Stimulated activated naive CD8-positive, alpha-beta T cell treated with anti-CD3 and anti-CD28 coated beads, Interleukin-15, Interleukin-2, amounts not matched to agents 100 ng/mL and 50 ng/mL, for 24 hours (primary cell): ENCODE results near the gene FBLN2.

Experiments
- H3K27ac Mint-ChIP-seq: one replicate; pipeline ENCODE4 v1.8.0; 2021; ENCODE audit warnings: mild to moderate bottlenecking, mixed read lengths
- H3K27me3 Mint-ChIP-seq: one replicate; pipeline ENCODE4 v1.8.0; 2021; ENCODE audit warnings: mixed read lengths
- H3K36me3 Mint-ChIP-seq: one replicate; pipeline ENCODE4 v1.8.0; 2021; ENCODE audit warnings: low read depth, mixed read lengths
- H3K4me1 Mint-ChIP-seq: one replicate; pipeline ENCODE4 v1.8.0; 2021; ENCODE audit warnings: low read depth, mixed read lengths
- H3K4me3 Mint-ChIP-seq: one replicate; pipeline ENCODE4 v1.8.0; 2021; ENCODE audit warnings: mild to moderate bottlenecking, mixed read lengths
- H3K9me3 Mint-ChIP-seq: one replicate; pipeline ENCODE4 v1.8.0; 2021; ENCODE audit warnings: mixed read lengths

The FBLN2 gene

GRCh38 chr3:13569641-13570390, 20.9 kb downstream of the FBLN2 start:
- Mint-ChIP-seq H3K27ac (no peak overlapping the region), H3K36me3 (no peaks in the 10 kb centered on the region), H3K4me1 (peaks cover 12% of the 10 kb centered on the region), H3K9me3 (no peaks in the 10 kb centered on the region), H3K27me3 (no peaks in the 10 kb centered on the region), H3K4me3 (no peak overlapping the region)

- Mint-ChIP-seq H3K4me1 (peaks cover 15% of the 10 kb centered on the region), H3K27ac (no peak overlapping the region), H3K4me3 (no peak overlapping the region), H3K36me3 (no peaks in the 10 kb centered on the region), H3K9me3 (no peaks in the 10 kb centered on the region), H3K27me3 (no peaks in the 10 kb centered on the region)
Measured at GRCh38 chr3:13570391-13571194, 21.7 kb downstream of the FBLN2 start.

GRCh38 chr3:13571264-13571663, 22.3 kb downstream of the FBLN2 start:
- no peaks in the 10 kb centered on the region for H3K27me3 Mint-ChIP-seq
- peaks cover 18% of the 10 kb centered on the region for H3K4me1 Mint-ChIP-seq
- no peak overlapping the region for H3K4me3 Mint-ChIP-seq

GRCh38 chr3:13571831-13572750, 23.2 kb downstream of the FBLN2 start:
- H3K9me3 Mint-ChIP-seq: no peaks in the 10 kb centered on the region
- H3K4me1 Mint-ChIP-seq: peaks cover 18% of the 10 kb centered on the region
- H3K27me3 Mint-ChIP-seq: no peaks in the 10 kb centered on the region
- no peaks in the 10 kb centered on the region for H3K36me3 Mint-ChIP-seq
- H3K4me3 Mint-ChIP-seq: no peak overlapping the region
- H3K27ac Mint-ChIP-seq: no peak overlapping the region

More at GRCh38 chr3:13571264-13571663, 22.3 kb downstream of the FBLN2 start:
- Mint-ChIP-seq H3K36me3 (no peaks in the 10 kb centered on the region), H3K9me3 (no peaks in the 10 kb centered on the region), H3K27ac (no peak overlapping the region)

- Mint-ChIP-seq H3K4me3 (no peak overlapping the region), H3K36me3 (no peaks in the 10 kb centered on the region), H3K9me3 (no peaks in the 10 kb centered on the region), H3K4me1 (peaks cover 18% of the 10 kb centered on the region), H3K27ac (peak overlapping the region; percentile 15), H3K27me3 (no peaks in the 10 kb centered on the region)
Measured at GRCh38 chr3:13572926-13573623, 24.1 kb downstream of the FBLN2 start.

- H3K9me3 Mint-ChIP-seq: no peaks in the 10 kb centered on the region
- H3K36me3 Mint-ChIP-seq: no peaks in the 10 kb centered on the region
- peaks cover 18% of the 10 kb centered on the region for H3K4me1 Mint-ChIP-seq
- no peaks in the 10 kb centered on the region for H3K27me3 Mint-ChIP-seq
- H3K27ac Mint-ChIP-seq: peak overlapping the region; percentile 34
- no peak overlapping the region for H3K4me3 Mint-ChIP-seq
Measured at GRCh38 chr3:13574083-13574797, 25.3 kb downstream of the FBLN2 start.

- Mint-ChIP-seq H3K4me1 (peaks cover 18% of the 10 kb centered on the region), H3K4me3 (no peak overlapping the region), H3K27me3 (no peaks in the 10 kb centered on the region), H3K9me3 (no peaks in the 10 kb centered on the region), H3K36me3 (no peaks in the 10 kb centered on the region), H3K27ac (peak overlapping the region; percentile 34)
Measured at GRCh38 chr3:13574798-13575451, 26.0 kb downstream of the FBLN2 start.

GRCh38 chr3:13575459-13576061, 26.6 kb downstream of the FBLN2 start:
- no peak overlapping the region for H3K4me3 Mint-ChIP-seq
- peak overlapping the region; percentile 34 for H3K27ac Mint-ChIP-seq
- H3K36me3 Mint-ChIP-seq: no peaks in the 10 kb centered on the region
- H3K27me3 Mint-ChIP-seq: no peaks in the 10 kb centered on the region
- peaks cover 18% of the 10 kb centered on the region for H3K4me1 Mint-ChIP-seq
- no peaks in the 10 kb centered on the region for H3K9me3 Mint-ChIP-seq

GRCh38 chr3:13577181-13578121, 28.5 kb downstream of the FBLN2 start:
- Mint-ChIP-seq H3K4me3 (no peak overlapping the region), H3K9me3 (no peaks in the 10 kb centered on the region), H3K27me3 (no peaks in the 10 kb centered on the region), H3K36me3 (no peaks in the 10 kb centered on the region), H3K27ac (no peak overlapping the region), H3K4me1 (peaks cover 18% of the 10 kb centered on the region)

GRCh38 chr3:13578251-13578650, 29.3 kb downstream of the FBLN2 start:
- Mint-ChIP-seq H3K27me3 (no peaks in the 10 kb centered on the region), H3K9me3 (no peaks in the 10 kb centered on the region), H3K36me3 (no peaks in the 10 kb centered on the region), H3K27ac (no peak overlapping the region), H3K4me1 (peaks cover 14% of the 10 kb centered on the region), H3K4me3 (no peak overlapping the region)

GRCh38 chr3:13579063-13579462, 30.1 kb downstream of the FBLN2 start:
- no peaks in the 10 kb centered on the region for H3K27me3 Mint-ChIP-seq
- no peak overlapping the region for H3K4me3 Mint-ChIP-seq
- no peaks in the 10 kb centered on the region for H3K9me3 Mint-ChIP-seq
- H3K4me1 Mint-ChIP-seq: peaks cover 14% of the 10 kb centered on the region
- H3K27ac Mint-ChIP-seq: no peak overlapping the region
- H3K36me3 Mint-ChIP-seq: no peaks in the 10 kb centered on the region

- Mint-ChIP-seq H3K4me1 (peaks cover 4% of the 10 kb centered on the region), H3K4me3 (no peak overlapping the region), H3K27me3 (no peaks in the 10 kb centered on the region), H3K9me3 (no peaks in the 10 kb centered on the region), H3K36me3 (no peaks in the 10 kb centered on the region), H3K27ac (no peak overlapping the region)
Measured at GRCh38 chr3:13580256-13581023, 31.5 kb downstream of the FBLN2 start.
